Brain microvascular endothelial cell (primary cell): Measurements from ENCODE around the gene KLHL29.

Experiments
- DNase-seq: peaks from one replicate; pipeline ENCODE4 v3.0.0-alpha.2; 2020
- H3K27ac ChIP-seq: fragments of 250-450 bp; sonication (Bioruptor Pico); 2 replicates; pipeline ENCODE4 v1.5.1; 2020; ENCODE audit warnings: mild to moderate bottlenecking, moderate library complexity
- H3K27me3 ChIP-seq: fragments of 250-450 bp; sonication (Bioruptor Pico); replicated peaks from 2 replicates; pipeline ENCODE4 v1.5.1; 2020; ENCODE audit warnings: mild to moderate bottlenecking
- H3K36me3 ChIP-seq: fragments of 250-450 bp; sonication (Bioruptor Pico); replicated peaks from 2 replicates; pipeline ENCODE4 v1.5.1; 2020; ENCODE audit warnings: mild to moderate bottlenecking
- H3K4me3 ChIP-seq: 2 replicates; pipeline ENCODE4 v1.5.1; 2011; ENCODE audit warnings: low read depth, mild to moderate bottlenecking, control low read depth, low read length, moderate library complexity
- in situ Hi-C: cut with HindIII; loops from 2 replicates; pipeline ENCODE4 v1.10.0; 2017; ENCODE audit warnings: low sequenced_read_pairs, low pct_ligation_motif_present
- TF ChIP-seq, protein P1 (sequence below): IDR thresholded peaks from 2 replicates; pipeline ENCODE4 v1.5.1; 2011; ENCODE audit warnings: low read depth, mild to moderate bottlenecking, moderate library complexity, low read length, control low read depth, inconsistent platforms; ENCODE audit errors: missing control alignments

KLHL29 gene

DNA sequence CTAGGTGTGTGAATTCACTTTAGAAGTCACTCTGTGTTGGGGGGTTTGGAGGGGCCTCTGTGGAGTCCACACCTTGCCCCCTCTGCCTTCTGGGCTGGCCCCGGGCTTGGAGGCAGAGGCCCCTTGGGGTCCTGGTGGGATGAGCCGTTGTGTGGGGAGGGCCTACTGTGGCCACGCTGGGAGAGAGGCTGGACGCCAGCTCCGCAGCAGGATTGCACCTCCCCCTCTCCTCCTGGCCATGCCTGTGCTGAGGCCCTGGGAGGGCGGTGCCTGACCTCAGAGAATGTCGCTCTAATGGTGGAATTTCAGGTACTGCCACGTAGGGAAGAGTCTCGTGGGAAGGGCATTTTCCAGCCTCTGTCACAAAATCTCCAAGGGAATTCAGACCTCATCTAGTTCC lies 304.9 kb downstream of the KLHL29 start:
- Histone ChIP-seq H3K27me3 (no peaks in the 10 kb centered on the region), H3K36me3 (no peaks in the 10 kb centered on the region), H3K27ac (no peak overlapping the region), H3K4me3 (no peak overlapping the region)
- DNase-seq = no peak
- in situ Hi-C loops = no loop called here
- TF ChIP-seq, protein P1, sequence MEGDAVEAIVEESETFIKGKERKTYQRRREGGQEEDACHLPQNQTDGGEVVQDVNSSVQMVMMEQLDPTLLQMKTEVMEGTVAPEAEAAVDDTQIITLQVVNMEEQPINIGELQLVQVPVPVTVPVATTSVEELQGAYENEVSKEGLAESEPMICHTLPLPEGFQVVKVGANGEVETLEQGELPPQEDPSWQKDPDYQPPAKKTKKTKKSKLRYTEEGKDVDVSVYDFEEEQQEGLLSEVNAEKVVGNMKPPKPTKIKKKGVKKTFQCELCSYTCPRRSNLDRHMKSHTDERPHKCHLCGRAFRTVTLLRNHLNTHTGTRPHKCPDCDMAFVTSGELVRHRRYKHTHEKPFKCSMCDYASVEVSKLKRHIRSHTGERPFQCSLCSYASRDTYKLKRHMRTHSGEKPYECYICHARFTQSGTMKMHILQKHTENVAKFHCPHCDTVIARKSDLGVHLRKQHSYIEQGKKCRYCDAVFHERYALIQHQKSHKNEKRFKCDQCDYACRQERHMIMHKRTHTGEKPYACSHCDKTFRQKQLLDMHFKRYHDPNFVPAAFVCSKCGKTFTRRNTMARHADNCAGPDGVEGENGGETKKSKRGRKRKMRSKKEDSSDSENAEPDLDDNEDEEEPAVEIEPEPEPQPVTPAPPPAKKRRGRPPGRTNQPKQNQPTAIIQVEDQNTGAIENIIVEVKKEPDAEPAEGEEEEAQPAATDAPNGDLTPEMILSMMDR = no peak

GRCh38 chr2:23690421-23691105 lies 305.6 kb downstream of the KLHL29 start:
- Histone ChIP-seq H3K4me3 (no peak overlapping the region), H3K36me3 (no peaks in the 10 kb centered on the region), H3K27ac (no peak overlapping the region), H3K27me3 (no peaks in the 10 kb centered on the region)
- in situ Hi-C loops = no loop called here
- DNase-seq = no peak
- TF ChIP-seq, protein P1 = no peak

- DNase-seq = no peak
- in situ Hi-C loops = no loop called here
- Histone ChIP-seq H3K4me3 (no peak overlapping the region), H3K36me3 (no peaks in the 10 kb centered on the region), H3K27ac (no peak overlapping the region), H3K27me3 (no peaks in the 10 kb centered on the region)
- TF ChIP-seq, protein P1 = no peak
Measured at GRCh38 chr2:23691106-23691470, 306.1 kb downstream of the KLHL29 start.

DNA sequence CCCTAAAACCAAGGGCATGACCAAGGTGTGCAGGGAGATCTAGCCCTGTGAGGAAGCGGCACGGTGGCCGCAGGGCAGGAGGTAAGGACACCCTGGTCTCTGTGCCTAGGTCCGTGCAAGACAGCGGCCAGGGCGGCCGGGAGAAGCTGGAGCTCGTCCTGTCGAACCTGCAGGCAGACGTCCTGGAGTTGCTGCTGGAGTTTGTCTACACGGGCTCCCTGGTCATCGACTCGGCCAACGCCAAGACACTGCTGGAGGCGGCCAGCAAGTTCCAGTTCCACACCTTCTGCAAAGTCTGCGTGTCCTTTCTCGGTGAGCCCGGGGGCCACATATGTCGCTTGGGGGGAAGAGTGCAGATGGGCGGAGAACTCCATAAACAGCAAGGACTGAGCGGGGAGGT lies 306.6 kb downstream of the KLHL29 start:
- no peak overlapping the region for H3K4me3 ChIP-seq
- H3K36me3 ChIP-seq = no peaks in the 10 kb centered on the region
- H3K27me3 ChIP-seq = no peaks in the 10 kb centered on the region
- no peak for DNase-seq
- in situ Hi-C loops = no loop called here
- H3K27ac ChIP-seq = no peak overlapping the region
- TF ChIP-seq, protein P1 = no peak

GRCh38 chr2:23692263-23692662 lies 307.3 kb downstream of the KLHL29 start:
- Histone ChIP-seq H3K27me3 (no peaks in the 10 kb centered on the region), H3K27ac (no peak overlapping the region), H3K4me3 (no peak overlapping the region), H3K36me3 (no peaks in the 10 kb centered on the region)
- DNase-seq = no peak
- in situ Hi-C loops = no loop called here
- TF ChIP-seq, protein P1 = no peak

DNA sequence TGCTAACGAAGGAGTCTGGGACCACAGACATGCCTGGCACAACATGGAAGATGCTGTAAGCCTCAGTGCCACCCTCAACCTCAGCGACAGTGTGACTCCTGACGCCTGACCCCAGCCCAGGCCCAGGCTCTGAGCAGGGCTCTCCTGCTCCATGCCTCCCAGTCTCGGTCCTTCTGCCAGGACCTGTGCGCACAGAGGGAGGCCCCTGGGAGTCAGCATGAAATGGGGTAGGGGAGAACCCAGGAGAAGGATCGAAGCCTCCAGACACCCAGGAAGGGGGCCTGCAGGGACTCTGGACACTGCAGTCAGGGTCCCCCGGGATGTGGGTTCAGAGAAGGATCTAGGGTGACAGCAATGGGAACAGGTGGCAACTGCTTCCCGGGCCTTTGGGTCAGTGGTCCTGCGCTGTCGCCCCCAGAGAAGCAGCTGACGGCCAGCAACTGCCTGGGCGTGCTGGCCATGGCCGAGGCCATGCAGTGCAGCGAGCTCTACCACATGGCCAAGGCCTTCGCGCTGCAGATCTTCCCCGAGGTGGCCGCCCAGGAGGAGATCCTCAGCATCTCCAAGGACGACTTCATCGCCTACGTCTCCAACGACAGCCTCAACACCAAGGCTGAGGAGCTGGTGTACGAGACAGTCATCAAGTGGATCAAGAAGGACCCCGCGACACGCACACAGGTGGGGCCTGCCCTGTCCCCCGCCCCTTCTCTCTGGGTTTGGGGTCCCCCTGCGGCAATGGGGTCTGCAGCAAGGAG lies 308.0 kb downstream of the KLHL29 start:
- in situ Hi-C loops = no loop called here
- Histone ChIP-seq H3K27me3 (no peaks in the 10 kb centered on the region), H3K36me3 (no peaks in the 10 kb centered on the region), H3K4me3 (no peak overlapping the region), H3K27ac (no peak overlapping the region)
- TF ChIP-seq, protein P1 = no peak
- DNase-seq = no peak
